PC-3 (cell line): ENCODE data around the gene WDFY1.

ENCODE experiments used
- CTCF ChIP-seq: fragments of 300-600 bp; sonication (generic); conservative IDR thresholded peaks from 2 replicates; pipeline ENCODE4 v1.5.1; 2017; ENCODE audit warnings: antibody characterized with exemption, low read depth, mild to moderate bottlenecking, low read length
- EZH2 ChIP-seq: fragments of 300-600 bp; sonication (generic); IDR thresholded peaks from one replicate; pipeline ENCODE4 v1.6.1; 2017; ENCODE audit warnings: antibody characterized with exemption, mild to moderate bottlenecking, low read length; ENCODE audit not compliant: unreplicated experiment

GRCh38 chr2:223900531-223900930 is 44.6 kb downstream of the WDFY1 start:
- TF ChIP-seq CTCF (no peak), EZH2 (no peak)
